GM06990 (cell line): Measurements from ENCODE around the gene SDK1.

Source experiments
- DNase-seq: peaks from one replicate; pipeline ENCODE4 v3.0.0-alpha.2; 2011; ENCODE audit not compliant: insufficient read length; ENCODE audit errors: extremely low read depth
- H3K27me3 ChIP-seq: replicated peaks from 2 replicates; pipeline ENCODE4 v1.6.0; 2011; ENCODE audit warnings: low read length; ENCODE audit not compliant: control insufficient read depth, insufficient read depth
- H3K36me3 ChIP-seq: 2 replicates; pipeline ENCODE4 v1.5.1; 2011; ENCODE audit warnings: low read length; ENCODE audit not compliant: control insufficient read depth, insufficient read depth
- H3K4me3 ChIP-seq: replicated peaks from 2 replicates; pipeline ENCODE4 v1.5.1; 2011; ENCODE audit warnings: low read depth, mild to moderate bottlenecking, control low read depth, low read length
- CTCF ChIP-seq: IDR thresholded peaks from 2 replicates; pipeline ENCODE4 v1.5.1; 2011; ENCODE audit warnings: low read length, control low read depth, mild to moderate bottlenecking, inconsistent platforms; ENCODE audit not compliant: insufficient read depth, poor library complexity, severe bottlenecking

The SDK1 gene

GRCh38 chr7:3380034-3380433 is 79.0 kb downstream of the SDK1 start:
- Histone ChIP-seq H3K36me3 (no peaks in the 10 kb centered on the region), H3K4me3 (no peak overlapping the region), H3K27me3 (no peaks in the 10 kb centered on the region)
- no peak for DNase-seq
- TF ChIP-seq CTCF: no peak

GRCh38 chr7:3380886-3381685 is 80.0 kb downstream of the SDK1 start:
- TF ChIP-seq CTCF: no peak
- no peak for DNase-seq

GRCh38 chr7:3386423-3387190 is 85.6 kb downstream of the SDK1 start:
- TF ChIP-seq CTCF: no peak
- Histone ChIP-seq H3K4me3 (no peak overlapping the region), H3K27me3 (no peaks in the 10 kb centered on the region), H3K36me3 (no peaks in the 10 kb centered on the region)
- DNase-seq: no peak

More at GRCh38 chr7:3380886-3381685, 80.0 kb downstream of the SDK1 start:
- no peaks in the 10 kb centered on the region for H3K36me3 ChIP-seq
- H3K4me3 ChIP-seq: no peak overlapping the region
- H3K27me3 ChIP-seq: no peaks in the 10 kb centered on the region

GRCh38 chr7:3393862-3394261 is 92.8 kb downstream of the SDK1 start:
- DNase-seq: no peak
- TF ChIP-seq CTCF: no peak

GRCh38 chr7:3397324-3397723 is 96.3 kb downstream of the SDK1 start:
- Histone ChIP-seq H3K36me3 (no peaks in the 10 kb centered on the region), H3K4me3 (no peak overlapping the region), H3K27me3 (no peaks in the 10 kb centered on the region)
- no peak for TF ChIP-seq CTCF
- DNase-seq: no peak

More at GRCh38 chr7:3393862-3394261, 92.8 kb downstream of the SDK1 start:
- Histone ChIP-seq H3K4me3 (no peak overlapping the region), H3K36me3 (no peaks in the 10 kb centered on the region), H3K27me3 (no peaks in the 10 kb centered on the region)
